Left lung (tissue), 10 donors: ENCODE measurements around the gene SIPA1L3. TPM values are rescaled to one million over a fixed set of nuclear protein-coding genes. Genes with fewer than 3 reads are reported as not detected.

Experiments
- ATAC-seq: fragments of 200-7000 bp; cut with Tn5 transposase; one replicate; pipeline ENCODE4 v1.9.1; 2020; ENCODE audit warnings: moderate library complexity
- DNase-seq, 4 donors: peaks; one replicate each; pipeline ENCODE4 v3.0.0-alpha.2; 2013 to 2020
- H3K27ac ChIP-seq, 2 donors: fragments of 200-600 bp; sonication (generic) in 1 of 2; one replicate each; pipeline versions ENCODE4 v1.5.0 to v1.8.0; 2020 to 2021
- H3K27me3 ChIP-seq, 2 donors: fragments of 200-600 bp; sonication (generic) in 1 of 2; one replicate each; pipeline versions ENCODE4 v1.5.0 to v1.8.0; 2020 to 2021
- H3K36me3 ChIP-seq, 2 donors: fragments of 200-600 bp; sonication (generic) in 1 of 2; one replicate each; pipeline versions ENCODE4 v1.5.0 to v1.8.0; 2020 to 2021
- H3K4me1 ChIP-seq, 2 donors: fragments of 200-600 bp; one replicate each; pipeline ENCODE4 v1.8.0; 2021
- H3K4me3 ChIP-seq, 2 donors: fragments of 200-600 bp; sonication (generic) in 1 of 2; one replicate each; pipeline versions ENCODE4 v1.5.0 to v1.8.0; 2020 to 2021; ENCODE audit warnings: mild to moderate bottlenecking in 1 of 2
- H3K9me3 ChIP-seq, 2 donors: fragments of 200-600 bp; sonication (generic) in 1 of 2; one replicate each; pipeline versions ENCODE4 v1.5.0 to v1.8.0; 2020 to 2021
- CTCF ChIP-seq, 2 donors: fragments of 200-600 bp; sonication (generic) in 1 of 2; IDR thresholded peaks; one replicate each; pipeline versions ENCODE4 v1.5.0 to v1.8.0; 2021; ENCODE audit warnings: antibody characterized with exemption in 2 of 2
- intact Hi-C, 2 donors: fragments of 100-400 bp; cut with DNase I; formaldehyde crosslinking; loops; one replicate each; pipeline versions ENCODE4 v1.11.2 to v1.14.2; 2022
- polyA plus RNA-seq, 6 donors: library from polyadenylated mRNA; unstranded; fragments of 120-200 nt; gene quantifications; one replicate each; pipeline ENCODE4 v1.2.1, GENCODE V29; 2013; ENCODE audit not compliant: insufficient read length in 6 of 6
- total RNA-seq, 2 donors: library from RNA; stranded (reverse); fragmentation: NEBNext Ultra II Directional; extraction: Animal tissue kit (Norgen Biotek cat#: 25700); gene quantifications; one replicate each; pipeline ENCODE4 v1.2.1, GENCODE V29; 2021
- donor health status: DM: no; HTN: yes; CAD: no.
- donor health status: DM: no; HTN: no; CAD: no.

Gene SIPA1L3
- total and polyA plus RNA-seq, 8 donors: 22.7 to 59.0 (median 27.4) TPM

- ATAC-seq: no peak
- no peak overlapping the region for H3K4me3 ChIP-seq
- H3K27ac ChIP-seq: no peak overlapping the region
These were observed 339.0 kb downstream of the SIPA1L3 start for GRCh38 chr19:38245826-38246498.

GRCh38 chr19:38247126-38247525 lies 340.1 kb downstream of the SIPA1L3 start:
- DNase-seq (no peak), ATAC-seq (no peak)
- H3K9me3 ChIP-seq: no peaks in the 10 kb centered on the region
- intact Hi-C loops: no loop called here
- H3K27me3 ChIP-seq: no peaks in the 10 kb centered on the region
- H3K36me3 ChIP-seq: no peaks in the 10 kb centered on the region
- no peak overlapping the region for H3K4me3 ChIP-seq
- no peak overlapping the region for H3K27ac ChIP-seq
- H3K4me1 ChIP-seq: peaks cover 2 to 24% of the 10 kb centered on the region in 2 donors
- no peak for TF ChIP-seq CTCF (IDR thresholded peaks at IDR 0.05)

More at GRCh38 chr19:38245826-38246498, 339.0 kb downstream of the SIPA1L3 start:
- Histone ChIP-seq H3K4me1 (peaks cover 2 to 13% of the 10 kb centered on the region in 2 donors), H3K9me3 (no peaks in the 10 kb centered on the region), H3K27me3 (no peaks in the 10 kb centered on the region), H3K36me3 (no peaks in the 10 kb centered on the region)
- DNase-seq: no peak
- no peak for TF ChIP-seq CTCF (IDR thresholded peaks at IDR 0.05)
- intact Hi-C loops: no loop called here

GRCh38 chr19:38247734-38248268 lies 340.8 kb downstream of the SIPA1L3 start:
- Histone ChIP-seq H3K27me3 (no peaks in the 10 kb centered on the region), H3K36me3 (no peaks in the 10 kb centered on the region), H3K4me3 (no peak overlapping the region), H3K9me3 (no peaks in the 10 kb centered on the region), H3K27ac (no peak overlapping the region), H3K4me1 (peaks cover 3 to 30% of the 10 kb centered on the region in 2 donors)
- intact Hi-C loops: no loop called here
- no peak for ATAC-seq
- no peak for DNase-seq
- no peak for TF ChIP-seq CTCF (IDR thresholded peaks at IDR 0.05)

GRCh38 chr19:38248421-38248820 lies 341.4 kb downstream of the SIPA1L3 start:
- H3K27ac ChIP-seq: no peak overlapping the region
- intact Hi-C loops: no loop called here
- H3K27me3 ChIP-seq: peaks cover 0 to 4% of the 10 kb centered on the region in 2 donors
- peaks cover 4 to 36% of the 10 kb centered on the region in 2 donors for H3K4me1 ChIP-seq
- TF ChIP-seq CTCF (IDR thresholded peaks at IDR 0.05): no peak
- no peak for ATAC-seq
- H3K9me3 ChIP-seq: no peaks in the 10 kb centered on the region
- no peak for DNase-seq
- H3K36me3 ChIP-seq: no peaks in the 10 kb centered on the region
- no peak overlapping the region for H3K4me3 ChIP-seq

GRCh38 chr19:38250428-38250820 lies 343.4 kb downstream of the SIPA1L3 start:
- TF ChIP-seq CTCF (IDR thresholded peaks at IDR 0.05): no peak
- H3K4me3 ChIP-seq: no peak overlapping the region
- H3K36me3 ChIP-seq: no peaks in the 10 kb centered on the region
- DNase-seq (no peak), ATAC-seq (no peak)
- intact Hi-C loops: no loop called here
- no peak overlapping the region for H3K27ac ChIP-seq
- H3K4me1 ChIP-seq: peaks cover 2 to 28% of the 10 kb centered on the region in 2 donors
- no peaks in the 10 kb centered on the region for H3K9me3 ChIP-seq
- peaks cover 0 to 18% of the 10 kb centered on the region in 2 donors for H3K27me3 ChIP-seq
